ENCODE results near the gene NKX2-8. TPM values are rescaled to one million over a fixed set of nuclear protein-coding genes. Genes with fewer than 3 reads are reported as not detected.

Gene NKX2-8
- total RNA-seq, 1 experiment from 2014 or later = not detected

DNA sequence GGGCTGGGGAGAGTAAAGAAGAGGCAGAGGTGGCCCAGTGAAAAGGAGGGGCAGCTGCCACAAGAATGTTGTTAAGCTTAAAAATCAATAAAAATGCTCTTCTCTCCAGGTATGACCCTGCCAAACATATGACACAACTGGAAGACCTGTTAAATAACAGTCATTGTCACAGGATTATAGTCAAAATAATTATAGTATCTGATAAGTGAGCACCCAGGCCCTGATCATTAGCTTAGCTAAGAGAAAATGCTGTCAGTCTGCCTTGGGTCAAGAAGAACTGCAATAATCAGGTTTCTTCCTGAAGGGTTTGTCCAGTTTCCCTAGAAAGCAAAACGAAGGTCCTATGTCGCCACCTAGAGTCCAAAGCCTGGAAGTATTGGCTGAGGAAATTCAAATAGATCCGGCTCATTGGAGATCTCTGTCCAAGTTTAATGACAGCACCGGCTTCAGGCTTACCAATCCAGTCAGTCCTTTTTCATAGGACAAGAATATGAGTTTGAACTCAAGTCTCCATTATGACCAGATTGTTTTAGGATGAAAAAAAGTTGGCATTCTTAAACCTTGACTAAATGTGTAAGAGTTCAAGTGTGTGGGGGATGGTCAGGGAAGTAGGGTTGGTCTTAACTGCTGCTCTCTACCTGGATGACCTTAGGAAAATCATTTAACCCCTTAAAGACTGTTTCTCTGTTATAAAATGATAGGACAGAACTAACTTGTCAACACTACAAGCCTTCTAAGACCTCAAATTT is 22.5 kb upstream of the NKX2-8 start:
- Histone ChIP-seq H4K5ac (ENCODE audit: insufficient read length, low read depth, low read length) (no peak overlapping the region), H2AK5ac (ENCODE audit: insufficient read length, low read length) (no peak overlapping the region), H4K20me1 (ENCODE audit: control insufficient read depth, insufficient read depth, insufficient read length) (no peaks in the 10 kb centered on the region), H4K91ac (ENCODE audit: insufficient read length, low read depth, low read length) (no peak overlapping the region), H3K23me2 (ENCODE audit: insufficient read length, low read depth, low read length, poor library complexity, severe bottlenecking) (no peaks in the 10 kb centered on the region), H2BK120ac (ENCODE audit: low read depth, low read length, poor library complexity, severe bottlenecking) (no peak overlapping the region), H3K18ac (ENCODE audit: insufficient read length, low read depth, low read length) (no peak overlapping the region), H3K79me1 (ENCODE audit: insufficient read depth, low read depth, low read length, poor library complexity, severe bottlenecking) (no peaks in the 10 kb centered on the region), H3K23ac (ENCODE audit: insufficient read length, low read depth, low read length) (no peak overlapping the region), H3K27me3 (ENCODE audit: insufficient read depth, low read length) (no peaks in the 10 kb centered on the region), H3K27ac (ENCODE audit: insufficient read length, low read depth, low read length) (no peak overlapping the region), H2BK15ac (ENCODE audit: low read depth, low read length) (no peak overlapping the region), H3K14ac (ENCODE audit: insufficient read depth, low read length) (no peak overlapping the region), H2AFZ (ENCODE audit: low read length) (no peak overlapping the region), H3K4me2 (ENCODE audit: insufficient read depth, insufficient read length, low read length) (peak overlapping the region; percentile 30), H3K56ac (ENCODE audit: insufficient read length, low read depth, low read length) (no peak overlapping the region), H3K4ac (ENCODE audit: low read depth, low read length) (no peak overlapping the region), H3K4me1 (ENCODE audit: insufficient read depth, low read length) (peaks cover 3% of the 10 kb centered on the region), H3K9me3 (ENCODE audit: control insufficient read depth, low read depth, low read length) (no peaks in the 10 kb centered on the region), H2BK20ac (ENCODE audit: low read depth, low read length, poor library complexity, severe bottlenecking) (no peak overlapping the region), H4K8ac (replicated peaks; ENCODE audit: insufficient read length, low read depth, low read length) (no peak overlapping the region), H3K79me2 (ENCODE audit: insufficient read depth, low read length) (no peaks in the 10 kb centered on the region), H2BK5ac (ENCODE audit: insufficient read length, low read length) (no peak overlapping the region), H3T11ph (ENCODE audit: low read length) (no peak overlapping the region), H2BK12ac (ENCODE audit: insufficient read length, low read depth, low read length) (no peak overlapping the region), H3K9ac (ENCODE audit: extremely low read depth, insufficient read length, low read length) (no peak overlapping the region)
- peak overlapping the region in 1 of 2 experiments; percentile 70; a peak in 4 of 5 replicates for H3K4me3 Mint-ChIP-seq
- WGBS (ENCODE audit: extremely low coverage, insufficient read length, low lambda C conversion rate) = no CpG with 5 or more reads among the region's 4 CpGs
- peak; percentile 69 for DNase-seq
- H3K9me3 Mint-ChIP-seq = no peaks in the 10 kb centered on the region
- TF ChIP-seq, protein P1, sequence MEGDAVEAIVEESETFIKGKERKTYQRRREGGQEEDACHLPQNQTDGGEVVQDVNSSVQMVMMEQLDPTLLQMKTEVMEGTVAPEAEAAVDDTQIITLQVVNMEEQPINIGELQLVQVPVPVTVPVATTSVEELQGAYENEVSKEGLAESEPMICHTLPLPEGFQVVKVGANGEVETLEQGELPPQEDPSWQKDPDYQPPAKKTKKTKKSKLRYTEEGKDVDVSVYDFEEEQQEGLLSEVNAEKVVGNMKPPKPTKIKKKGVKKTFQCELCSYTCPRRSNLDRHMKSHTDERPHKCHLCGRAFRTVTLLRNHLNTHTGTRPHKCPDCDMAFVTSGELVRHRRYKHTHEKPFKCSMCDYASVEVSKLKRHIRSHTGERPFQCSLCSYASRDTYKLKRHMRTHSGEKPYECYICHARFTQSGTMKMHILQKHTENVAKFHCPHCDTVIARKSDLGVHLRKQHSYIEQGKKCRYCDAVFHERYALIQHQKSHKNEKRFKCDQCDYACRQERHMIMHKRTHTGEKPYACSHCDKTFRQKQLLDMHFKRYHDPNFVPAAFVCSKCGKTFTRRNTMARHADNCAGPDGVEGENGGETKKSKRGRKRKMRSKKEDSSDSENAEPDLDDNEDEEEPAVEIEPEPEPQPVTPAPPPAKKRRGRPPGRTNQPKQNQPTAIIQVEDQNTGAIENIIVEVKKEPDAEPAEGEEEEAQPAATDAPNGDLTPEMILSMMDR (conservative IDR thresholded peaks at IDR 0.05) = peak; percentile 80
- H3K27ac Mint-ChIP-seq = no peak overlapping the region
- peaks cover 18 to 21% of the 10 kb centered on the region in 2 experiments for H3K4me1 Mint-ChIP-seq
- peaks cover 27% of the 10 kb centered on the region for H3K27me3 Mint-ChIP-seq (ENCODE audit: low read depth)
- no peaks in the 10 kb centered on the region for H3K36me3 Mint-ChIP-seq (ENCODE audit: insufficient read depth in 1 of 3, low read depth in 3 of 3)

Measured in H9 (cell line).